ENCODE results near the gene AKR1C4.
"Not testable (repeated sequence)": the region's sequence is repeated elsewhere in the genome, so short reads cannot be mapped to it uniquely, and the experiment has no call there.

The AKR1C4 gene

DNA sequence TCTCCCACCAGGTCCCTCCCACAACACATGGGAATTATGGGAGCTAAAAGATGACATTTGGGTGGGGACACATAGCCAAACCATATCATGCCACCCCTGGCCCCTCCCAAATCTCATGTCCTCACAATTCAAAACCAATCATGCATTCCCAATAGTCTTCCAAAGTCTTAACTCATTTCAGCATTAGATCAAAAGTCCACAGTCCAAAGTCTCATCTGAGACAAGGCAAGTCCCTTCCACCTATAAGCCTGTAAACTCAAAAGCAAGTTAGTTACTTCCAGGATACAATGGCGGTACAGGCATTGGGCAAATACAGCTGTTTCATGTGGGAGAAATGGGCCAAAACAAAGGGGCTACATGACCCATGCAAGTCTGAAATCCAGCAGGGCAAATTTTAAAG, 13.1 kb downstream of the AKR1C4 start:
- DNase-seq = not testable (repeated sequence)

DNA sequence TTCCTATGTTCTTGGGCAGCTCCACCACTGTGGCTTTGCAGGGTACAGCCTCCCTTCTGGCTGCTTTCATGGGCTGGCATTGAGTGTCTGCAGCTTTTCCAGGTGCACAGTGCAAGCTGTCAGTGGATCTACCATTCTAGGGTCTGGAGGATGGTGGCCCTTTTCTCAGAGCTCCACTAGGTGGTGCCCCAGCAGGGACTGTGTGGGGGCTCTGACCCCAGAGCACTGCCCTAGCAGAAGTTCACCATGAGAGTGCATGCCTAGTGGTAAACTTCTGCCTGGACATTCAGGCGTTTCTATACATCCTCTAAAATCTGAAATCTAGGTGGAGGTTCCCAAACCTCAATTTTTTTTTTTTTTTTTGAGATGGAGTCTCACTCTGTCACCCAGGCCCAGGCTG, 13.6 kb downstream of the AKR1C4 start:
- DNase-seq = not testable (repeated sequence)

DNA sequence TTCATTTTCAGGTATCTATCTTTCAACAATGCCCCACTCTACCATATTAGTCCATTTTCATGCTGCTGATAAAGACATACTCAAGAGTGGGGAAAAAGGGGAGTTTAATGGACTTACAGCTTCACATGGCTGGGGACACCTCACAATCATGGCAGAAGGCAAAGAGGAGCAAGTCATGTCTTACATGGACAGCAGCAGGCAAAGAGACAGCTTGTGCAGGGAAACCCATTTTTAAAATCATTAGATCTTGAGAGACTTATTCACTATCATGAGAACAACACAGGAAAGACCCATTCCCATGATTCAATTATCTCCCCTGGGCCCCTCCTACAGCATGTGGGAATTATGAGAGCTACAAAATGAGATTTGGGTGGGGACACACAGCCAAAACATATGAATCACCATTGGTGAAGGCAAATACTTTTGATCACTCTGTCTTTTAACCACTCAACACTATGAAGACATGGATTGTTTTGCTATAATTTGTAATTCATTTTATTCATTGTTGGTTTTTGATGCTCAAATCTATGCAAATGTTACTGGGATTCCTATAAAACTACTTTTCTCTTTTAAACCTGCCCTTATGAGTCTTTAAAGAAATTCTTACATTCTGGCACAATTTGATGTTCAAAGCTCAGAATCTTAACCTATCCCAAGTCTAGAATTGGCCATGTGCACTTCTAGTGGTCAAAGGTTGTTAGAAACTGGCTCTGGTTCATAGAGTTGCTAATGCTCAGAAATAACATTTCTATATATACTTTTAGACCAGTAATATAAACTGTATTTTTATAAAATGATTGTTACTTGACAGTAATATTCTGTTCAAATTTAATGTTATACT, 15.3 kb downstream of the AKR1C4 start:
- no peak for DNase-seq

DNA sequence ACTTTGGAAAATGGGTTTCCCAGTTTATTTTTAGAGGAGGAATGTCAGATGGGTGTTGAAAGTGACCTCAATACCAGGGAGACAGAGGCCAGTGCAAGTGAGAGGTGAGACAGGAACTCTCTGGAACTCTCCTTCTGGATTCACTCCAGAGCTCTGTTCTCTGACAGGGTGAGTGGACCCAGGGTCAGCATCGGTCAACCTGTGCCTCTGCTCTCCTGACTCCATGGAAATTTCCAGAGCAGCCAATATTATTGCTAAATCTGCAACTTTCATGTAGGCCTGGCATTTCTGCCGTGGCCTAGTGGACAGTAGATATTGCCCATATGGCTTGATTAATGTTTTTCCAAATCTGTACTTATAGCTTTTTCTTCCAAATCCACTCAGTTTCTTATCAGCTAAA, 20.2 kb downstream of the AKR1C4 start:
- DNase-seq = no peak

DNA sequence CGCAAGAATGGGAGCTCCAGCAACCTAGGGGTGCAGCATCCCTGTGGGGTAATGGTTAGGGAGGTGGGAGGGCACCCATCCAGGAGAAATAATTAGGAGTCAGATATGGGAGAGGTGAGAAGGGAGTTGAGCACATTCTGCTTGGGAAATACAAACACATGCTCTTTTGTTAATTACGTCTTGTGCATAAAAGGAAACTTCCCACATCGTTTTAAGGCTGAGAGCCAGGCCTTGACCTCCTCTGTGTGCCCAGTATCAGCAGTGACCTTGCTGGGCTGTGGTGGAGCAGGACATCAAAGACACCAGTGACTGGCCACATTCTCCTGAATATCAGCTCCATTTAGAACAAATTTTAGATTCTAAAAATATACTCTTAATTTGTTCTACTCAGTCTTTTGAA, 22.6 kb downstream of the AKR1C4 start:
- no peak for DNase-seq

DNA sequence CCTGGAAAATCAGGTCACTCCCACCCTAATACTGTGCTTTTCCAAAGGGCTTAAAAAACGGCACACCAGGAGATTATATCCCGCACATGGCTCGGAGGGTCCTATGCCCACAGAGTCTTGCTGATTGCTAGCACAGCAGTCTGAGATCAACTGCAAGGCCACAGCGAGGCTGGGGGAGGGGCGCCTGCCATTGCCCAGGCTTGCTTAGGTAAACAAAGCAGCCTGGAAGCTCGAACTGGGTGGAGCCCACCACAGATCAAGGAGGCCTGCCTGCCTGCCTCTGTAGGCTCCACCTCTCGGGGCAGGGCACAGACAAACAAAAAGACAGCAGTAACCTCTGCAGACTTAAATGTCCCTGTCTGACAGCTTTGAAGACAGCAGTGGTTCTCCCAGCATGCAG, 26.3 kb downstream of the AKR1C4 start:
- not testable (repeated sequence) for DNase-seq

DNA sequence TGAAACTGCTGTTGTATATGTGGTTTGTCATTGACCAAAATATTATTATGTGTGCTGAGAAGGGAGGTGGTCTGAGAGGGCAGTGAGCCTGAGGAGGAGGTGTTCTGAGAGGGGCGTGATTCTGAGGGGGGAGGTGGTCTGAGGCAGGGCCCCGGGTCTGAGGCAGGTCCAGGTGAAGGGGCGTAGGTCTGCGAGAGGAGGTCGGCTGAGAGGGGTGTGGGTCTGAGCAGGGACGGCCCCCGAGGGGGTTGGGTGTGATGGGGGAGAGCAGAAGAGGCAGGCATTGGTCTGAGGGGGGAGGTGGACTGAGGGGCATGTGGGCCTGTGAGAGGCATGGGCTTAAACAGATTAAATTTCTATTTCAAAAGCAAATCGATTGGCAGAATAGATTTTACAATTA, 32.4 kb downstream of the AKR1C4 start:
- no peak for DNase-seq

DNA sequence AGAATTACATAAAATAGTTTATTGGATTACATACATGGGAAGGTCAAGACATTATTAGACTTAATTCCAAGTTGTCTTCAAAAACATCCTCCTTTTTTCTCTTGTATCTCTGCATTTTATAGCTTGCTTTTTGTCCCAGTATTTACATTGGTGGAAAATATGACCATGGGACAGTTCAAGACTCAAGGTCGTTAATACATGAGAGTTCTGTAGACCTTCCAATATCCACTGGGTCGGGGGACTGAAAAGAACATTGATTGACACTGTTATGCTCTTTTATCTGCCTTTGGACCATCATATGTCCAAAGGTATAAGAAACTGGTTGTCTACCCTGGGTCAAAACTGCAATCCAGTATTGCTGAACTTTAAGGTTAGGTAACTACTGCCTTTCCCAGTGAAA, 36.7 kb downstream of the AKR1C4 start:
- no peak for DNase-seq

DNA sequence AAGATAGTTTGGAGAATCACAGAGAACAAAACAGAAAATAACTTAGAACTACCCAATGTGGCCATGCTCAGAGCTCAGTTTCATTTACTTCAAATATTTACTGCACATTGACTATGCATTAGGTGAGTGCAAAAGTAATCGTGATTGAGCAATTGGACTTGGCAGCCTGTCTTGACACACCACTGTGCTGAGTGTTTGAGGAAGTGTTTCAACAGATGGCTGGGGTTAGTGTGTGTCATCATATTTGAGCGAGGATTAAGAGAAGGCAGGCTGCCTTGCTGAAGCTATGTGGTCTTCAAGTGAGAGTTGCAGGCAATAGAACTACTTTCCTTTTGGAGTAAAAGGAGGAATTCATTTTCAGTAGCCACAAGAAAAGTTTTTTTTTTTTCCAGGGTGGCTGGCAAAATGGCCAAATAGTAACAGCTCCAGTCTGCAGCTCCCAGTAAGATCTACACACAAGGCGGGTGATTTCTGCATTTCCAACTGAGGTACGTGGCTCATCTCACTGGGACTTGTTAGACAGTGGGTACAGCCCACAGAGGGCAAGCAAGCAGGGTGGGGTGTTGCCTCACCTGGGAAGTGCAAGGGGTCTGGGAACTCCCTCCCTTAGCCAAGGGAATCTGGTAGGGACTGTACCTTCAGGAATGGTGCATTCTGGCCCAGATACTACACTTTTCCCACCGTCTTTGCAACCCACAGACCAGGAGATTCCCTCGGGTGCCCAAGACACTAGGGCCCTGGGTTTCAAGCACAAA, 37.6 kb downstream of the AKR1C4 start:
- DNase-seq = no peak

DNA sequence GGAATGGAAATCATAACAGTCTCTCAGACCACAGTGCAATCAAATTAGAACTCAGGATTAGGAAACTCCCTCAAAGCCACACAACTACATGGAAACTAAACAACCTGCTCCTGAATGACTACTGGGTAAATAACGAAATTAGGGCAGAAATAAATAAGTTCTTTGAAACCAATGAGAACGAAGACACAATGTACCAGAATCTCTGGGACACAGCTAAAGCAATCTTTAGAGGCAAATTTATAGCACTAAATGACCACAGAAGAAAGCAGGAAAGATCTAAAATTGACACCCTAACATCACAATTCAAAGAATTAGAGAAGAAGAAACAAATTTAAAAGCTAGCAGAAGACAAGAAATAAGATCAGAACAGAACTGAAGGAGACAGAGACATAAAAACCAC, 40.9 kb downstream of the AKR1C4 start:
- DNase-seq = not testable (repeated sequence)

DNA sequence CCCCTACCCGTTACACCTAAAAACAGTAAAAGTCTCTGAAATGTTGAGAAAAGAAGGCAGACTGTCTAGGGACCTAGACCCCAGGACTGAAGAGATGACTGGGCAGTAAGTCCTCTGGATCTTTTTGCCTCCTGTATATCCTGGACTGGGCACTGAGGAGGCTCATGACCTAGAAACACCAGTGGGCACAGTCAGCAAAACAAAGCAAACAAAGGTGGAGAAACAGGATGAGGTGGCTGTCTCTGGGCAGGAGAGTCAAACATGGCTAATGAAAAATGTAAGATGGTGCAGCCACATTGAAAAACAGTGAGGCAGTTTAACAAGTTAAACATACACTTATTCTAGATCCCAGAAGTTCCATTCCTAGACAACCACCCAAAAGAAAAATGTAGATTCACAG, 45.9 kb downstream of the AKR1C4 start:
- DNase-seq = no peak

DNA sequence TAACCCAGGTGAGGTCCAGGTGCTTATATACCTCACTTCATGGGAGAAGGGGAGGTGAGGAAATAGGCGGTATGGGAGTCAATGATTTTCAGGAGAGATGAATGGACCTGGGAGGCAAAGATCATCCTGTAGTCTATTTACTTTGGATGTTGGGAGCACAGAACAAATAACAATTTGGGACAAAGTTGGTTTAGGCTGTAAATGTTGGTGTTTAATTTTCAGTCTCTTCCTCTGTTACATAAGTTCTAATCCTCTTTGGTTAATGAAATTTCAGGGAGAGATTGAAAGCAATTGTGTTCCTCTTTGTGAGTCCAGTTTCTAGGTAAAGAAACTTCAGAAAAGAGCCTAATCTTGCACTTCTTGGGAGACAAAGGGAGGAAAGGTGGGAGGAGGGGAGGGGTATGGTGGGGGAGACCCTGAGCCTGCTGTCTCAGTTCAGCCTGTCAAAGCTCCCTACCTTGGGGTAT, 46.9 kb downstream of the AKR1C4 start:
- no peak for DNase-seq

DNA sequence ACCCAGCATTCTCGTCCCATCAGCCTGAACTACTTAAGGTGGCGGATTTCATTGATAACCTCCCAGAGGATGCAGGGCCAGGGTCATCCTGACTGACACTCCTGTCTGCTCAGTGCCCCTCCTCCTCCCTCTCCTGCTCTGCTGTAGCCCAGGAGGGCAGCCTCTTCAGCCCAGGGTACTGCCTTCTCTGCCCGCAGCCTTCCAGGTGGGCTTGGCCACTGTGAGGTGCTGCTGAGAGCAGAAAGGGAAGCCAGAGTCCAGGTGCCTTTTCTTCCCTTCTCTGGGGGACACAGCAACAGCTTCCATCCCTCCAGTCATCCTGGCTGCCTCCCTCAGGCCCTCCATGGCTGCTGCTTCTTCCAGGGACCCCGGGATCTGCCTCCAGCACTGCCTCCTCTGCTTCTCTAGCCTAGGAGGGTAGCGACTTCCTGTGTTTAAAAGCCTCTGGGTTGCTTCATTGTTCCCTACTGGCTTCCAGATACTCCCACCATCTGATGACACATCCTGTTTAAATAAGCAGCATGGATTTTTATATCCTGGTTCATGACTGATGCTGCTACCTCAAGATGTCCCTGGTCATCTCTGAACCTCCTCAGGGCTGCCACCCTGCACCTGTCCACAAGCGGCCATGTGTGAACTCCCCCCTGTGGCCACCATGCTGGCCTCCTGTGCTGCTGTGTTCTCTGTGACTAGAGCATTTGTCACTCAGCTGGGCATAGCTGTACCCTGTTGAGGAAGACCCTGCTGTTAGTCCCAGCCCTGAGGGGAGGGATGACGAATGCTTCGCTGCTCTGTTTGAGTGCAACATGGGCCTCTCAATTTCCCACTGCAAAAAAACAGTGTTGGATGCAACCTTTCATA, 55.8 kb downstream of the AKR1C4 start:
- no peak for DNase-seq

DNA sequence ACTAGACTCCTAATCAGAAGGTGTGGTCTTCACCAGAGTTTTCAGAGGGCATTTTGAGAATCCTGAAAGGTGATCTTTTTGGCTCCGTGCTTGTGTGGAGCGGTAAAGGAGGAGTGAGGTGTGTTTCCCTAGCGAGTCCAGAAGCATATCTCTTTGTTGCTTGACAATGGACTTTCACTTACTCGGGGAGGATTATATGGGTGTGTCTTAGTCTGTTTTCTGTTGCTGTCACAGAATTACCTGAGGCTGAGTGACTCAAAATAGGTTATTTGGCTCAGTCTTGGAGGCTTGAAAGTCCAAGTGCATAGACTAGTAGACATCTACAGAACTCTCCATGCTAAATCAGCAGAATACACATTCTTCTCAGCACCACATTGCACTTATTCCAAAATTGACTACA, 57.9 kb downstream of the AKR1C4 start:
- DNase-seq = no peak

DNA sequence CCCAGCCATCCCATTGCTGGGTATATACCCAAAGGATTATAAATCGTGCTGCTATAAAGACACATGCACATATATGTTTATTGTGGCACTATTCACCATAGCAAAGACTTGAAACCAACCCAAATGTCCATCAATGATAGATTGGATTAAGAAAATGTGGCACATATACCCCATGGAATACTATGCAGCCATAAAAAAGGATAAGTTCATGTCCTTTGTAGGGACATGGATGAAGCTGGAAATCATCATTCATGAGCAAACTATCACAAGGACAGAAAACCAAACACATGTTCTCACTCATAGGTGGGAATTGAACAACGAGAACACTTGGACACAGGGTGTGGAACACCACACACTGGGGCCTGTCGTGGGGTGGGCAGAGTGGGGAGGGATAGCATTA, 61.1 kb downstream of the AKR1C4 start:
- DNase-seq = not testable (repeated sequence)

DNA sequence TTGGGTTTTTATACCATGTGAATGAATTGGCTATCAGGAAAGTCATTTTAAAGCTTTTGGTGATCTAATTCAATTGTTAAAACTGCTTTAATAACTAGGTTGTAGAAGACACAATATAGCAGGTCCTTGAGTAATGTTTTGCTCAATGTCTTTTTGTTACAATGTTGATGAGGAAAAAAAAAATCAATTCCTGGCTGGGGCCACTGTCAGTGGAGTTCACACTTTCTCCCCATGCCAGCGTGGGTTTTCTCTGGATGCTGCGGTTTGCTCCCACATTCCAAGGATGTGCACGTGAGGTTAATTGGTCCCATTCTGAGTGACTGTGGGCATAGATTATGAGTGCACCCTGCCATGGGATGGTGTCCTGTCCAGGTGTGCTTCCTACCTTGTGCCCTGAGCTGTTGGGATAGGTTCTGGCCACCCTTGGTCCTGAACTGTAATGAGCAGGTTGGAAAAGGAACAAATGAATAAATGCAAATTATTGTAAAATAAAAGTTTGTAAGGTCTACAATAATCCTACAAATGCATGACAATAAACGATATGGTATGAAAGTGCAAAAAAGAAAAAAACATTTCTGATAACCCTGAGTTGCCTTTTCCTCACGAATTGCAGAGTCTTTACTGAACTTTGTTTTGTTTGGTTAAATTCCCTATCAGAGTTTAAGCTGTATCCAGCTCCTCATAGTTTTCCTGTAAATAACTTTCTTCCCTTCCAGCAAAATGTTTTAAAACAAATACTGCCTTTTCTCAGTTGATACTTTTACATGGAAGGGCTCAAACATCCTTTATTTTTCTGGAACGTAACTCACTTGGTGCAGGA, 62.7 kb downstream of the AKR1C4 start:
- no peak for DNase-seq

DNA sequence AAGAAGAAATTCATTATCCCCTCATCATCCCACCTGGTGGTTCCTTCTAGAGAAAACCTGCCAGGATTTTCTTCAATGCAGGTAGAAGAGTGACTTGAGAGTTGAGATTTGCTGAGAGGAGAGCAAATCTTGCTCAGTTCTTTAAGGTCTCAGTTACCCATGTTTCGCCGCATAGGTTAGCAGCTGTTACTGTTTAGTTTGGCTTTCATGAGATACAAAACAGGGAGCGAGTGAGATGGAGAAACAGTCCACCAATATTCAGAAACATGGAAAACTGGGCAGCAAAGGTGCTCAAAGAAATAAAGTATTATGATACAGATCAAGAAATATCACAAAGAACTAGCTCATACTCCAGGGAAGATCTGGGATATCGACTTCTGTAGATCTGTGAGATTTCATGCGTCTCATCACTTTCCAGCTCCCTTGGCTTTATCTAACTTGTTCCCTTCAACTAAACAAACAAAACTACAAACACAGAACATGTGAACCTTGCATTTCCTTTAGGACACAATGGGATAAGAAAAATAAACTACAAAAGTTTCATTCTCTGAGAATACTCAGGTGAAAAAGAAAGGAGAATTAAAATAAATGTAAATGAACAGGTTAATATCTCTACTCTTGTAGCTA, 63.4 kb downstream of the AKR1C4 start:
- no peak for DNase-seq

DNA sequence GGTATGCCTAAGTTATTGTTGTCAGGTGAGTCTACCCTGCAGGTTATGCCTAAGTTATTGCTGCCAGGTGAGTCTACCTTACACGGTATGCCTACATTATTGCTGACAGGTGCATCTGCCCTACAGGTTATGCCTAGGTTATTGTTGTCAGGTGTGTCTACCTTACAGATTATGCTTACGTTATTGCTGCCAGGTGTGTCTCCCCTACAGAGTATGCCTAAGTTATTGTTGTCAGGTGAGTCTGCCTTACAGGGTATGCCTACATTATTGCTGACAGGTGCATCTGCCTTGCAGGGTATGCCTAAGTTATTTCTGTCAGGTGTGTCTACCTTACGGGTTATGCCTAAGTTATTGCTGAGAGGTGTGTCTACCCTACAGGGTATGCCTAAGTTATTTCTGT, 64.2 kb downstream of the AKR1C4 start:
- no peak for DNase-seq

DNA sequence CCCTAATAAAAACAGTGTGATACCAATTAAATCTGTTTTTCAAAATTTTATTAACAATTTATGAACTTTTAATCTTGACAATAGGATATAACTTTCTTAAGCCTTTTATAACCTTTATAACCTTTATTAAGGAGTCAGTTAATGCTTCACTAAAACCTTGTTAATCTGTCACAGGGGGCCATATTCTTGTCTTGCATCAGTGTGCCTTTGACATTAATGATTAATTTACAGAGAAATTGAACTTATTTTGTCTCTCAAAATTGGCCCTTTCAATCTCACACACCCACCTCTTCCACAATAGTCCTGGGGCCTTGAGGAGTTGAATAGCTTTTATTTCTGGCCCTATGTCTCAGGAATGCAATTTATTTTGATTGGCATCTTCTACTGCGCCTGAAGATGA, 68.5 kb downstream of the AKR1C4 start:
- no peak for DNase-seq

DNA sequence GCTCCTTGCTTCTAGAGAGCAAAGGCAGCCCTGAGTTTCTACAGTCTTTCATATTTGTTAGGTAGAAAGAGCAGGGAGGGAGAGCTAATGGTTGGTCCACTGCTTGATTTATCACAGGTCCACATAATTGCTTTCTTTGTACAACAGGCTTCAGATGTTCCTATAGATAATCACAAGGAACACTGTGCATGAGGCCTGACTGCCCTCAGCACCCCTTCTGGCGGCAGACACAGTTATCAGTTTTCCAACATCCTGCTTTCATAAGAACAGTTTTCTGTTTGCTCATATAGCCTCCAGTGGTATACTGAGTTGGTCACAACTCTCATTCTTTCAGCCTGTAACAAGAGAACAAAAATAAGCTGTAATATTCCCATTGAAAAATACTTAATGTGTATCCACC, 69.7 kb downstream of the AKR1C4 start:
- DNase-seq = no peak

DNA sequence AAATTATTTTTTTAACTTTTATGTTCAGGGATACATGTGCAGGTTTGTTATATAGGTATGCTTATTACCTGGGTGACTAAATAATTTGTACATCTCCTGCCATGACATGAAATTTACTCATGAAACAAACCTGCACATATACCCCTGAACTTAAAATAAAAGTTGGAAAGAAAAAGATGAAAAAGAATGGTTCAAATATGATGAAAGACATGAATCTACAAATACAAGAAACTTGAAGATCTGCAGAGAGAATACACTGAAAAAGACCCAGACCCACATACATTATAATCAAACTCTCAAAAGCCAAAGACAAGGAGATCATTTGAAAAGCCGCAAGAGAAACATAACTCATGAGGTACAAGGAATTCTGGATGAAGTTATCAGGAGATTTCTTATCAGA, 70.2 kb downstream of the AKR1C4 start:
- DNase-seq = no peak

DNA sequence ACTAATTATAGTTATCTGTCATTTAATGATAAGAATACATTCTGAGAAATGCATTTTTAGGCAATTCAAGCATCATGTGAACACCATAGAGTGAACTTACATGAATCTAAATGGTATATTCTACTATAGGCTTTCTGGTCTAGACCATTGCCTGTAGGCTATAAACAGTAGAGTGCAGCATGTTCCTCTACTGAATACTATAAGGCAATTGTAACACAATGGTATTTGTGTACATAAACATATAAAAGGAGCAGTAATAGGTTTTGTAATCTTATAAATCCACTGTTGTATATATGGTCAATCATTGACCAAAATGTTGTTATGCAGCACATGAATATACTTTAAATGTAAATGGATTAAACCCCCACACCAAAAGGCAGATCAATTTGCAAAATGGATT, 71.6 kb downstream of the AKR1C4 start:
- DNase-seq = no peak
